Measurements from ENCODE around the gene TSGA10. TPM values are rescaled to one million over a fixed set of nuclear protein-coding genes. Genes with fewer than 3 reads are reported as not detected.
"Not testable (repeated sequence)": the region's sequence is repeated elsewhere in the genome, so short reads cannot be mapped to it uniquely, and the experiment has no call there.

TSGA10 gene
- total and polyA plus RNA-seq, 8 donors = 3.5 to 10.1 (median 6.5) TPM

- H3K27me3 ChIP-seq = no peaks in the 10 kb centered on the region
- H3K27ac ChIP-seq = peak overlapping the region in 2 of 4 donors; percentile 44 to 75
- TF ChIP-seq CTCF (IDR thresholded peaks at IDR 0.05) = peak in 2 of 4 donors; percentile 19 to 30
- 33 to 39% methylated on average over 3 of the region's 3 CpGs for WGBS, 2 donors
- peak; percentile 82 for FAIRE-seq
- intact Hi-C loops (cut with DNase I) = loop anchor here in 1 of 3 donors (5.0 kb wide), 1 partner anchor 419 kb away; no protein-coding TSS in a partner anchor
- DNase-seq = peak in 3 of 6 donors; percentile 12 to 36 (median 26)
- H3K36me3 ChIP-seq = no peaks in the 10 kb centered on the region
- H3K9me3 ChIP-seq = no peaks in the 10 kb centered on the region
- H3K4me1 ChIP-seq = peaks cover 0 to 10% (median 7%) of the 10 kb centered on the region in 3 donors
- ATAC-seq = peak; percentile 93 to 98 (median 96)
- peak overlapping the region in 1 of 4 donors; percentile 1 for H3K4me3 ChIP-seq
Observed at GRCh38 chr2:99066075-99066958, 88.4 kb downstream of the TSGA10 start.

DNA sequence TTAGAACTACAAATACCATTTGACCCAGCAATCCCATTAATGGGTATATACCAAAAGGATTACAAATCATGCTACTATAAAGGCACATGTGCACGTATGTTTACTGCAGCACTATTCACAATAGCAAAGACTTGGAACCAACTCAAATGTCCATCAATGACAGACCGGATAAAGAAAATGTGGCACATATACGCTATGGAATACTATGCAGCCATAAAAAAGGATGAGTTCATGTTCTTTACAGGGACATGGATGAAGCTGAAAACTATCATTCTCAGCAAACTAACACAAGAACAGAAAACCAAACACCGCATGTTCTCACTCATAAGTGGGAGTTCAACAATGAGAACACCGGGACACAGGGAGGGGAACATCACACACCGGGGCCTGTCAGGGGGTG, 105.6 kb downstream of the TSGA10 start:
- H3K27me3 ChIP-seq; H3K4me1 ChIP-seq; DNase-seq; H3K9me3 ChIP-seq; ATAC-seq; H3K27ac ChIP-seq; H3K4me3 ChIP-seq; H3K36me3 ChIP-seq; intact Hi-C loops (cut with DNase I); FAIRE-seq: not testable (repeated sequence)
- 96% methylated on average over 6 of the region's 6 CpGs for WGBS, 2 donors

- FAIRE-seq; H3K4me1 ChIP-seq; intact Hi-C loops (cut with DNase I): not testable (repeated sequence)
Observed at GRCh38 chr2:99040736-99041300, 113.9 kb downstream of the TSGA10 start.

GRCh38 chr2:99035920-99036319, 118.8 kb downstream of the TSGA10 start:
- Histone ChIP-seq H3K27ac (no peak overlapping the region), H3K9me3 (no peaks in the 10 kb centered on the region), H3K36me3 (no peaks in the 10 kb centered on the region), H3K27me3 (no peaks in the 10 kb centered on the region), H3K4me1 (no peaks in the 10 kb centered on the region), H3K4me3 (no peak overlapping the region)
- FAIRE-seq (no peak), ATAC-seq (no peak), DNase-seq (no peak)
- TF ChIP-seq CTCF (IDR thresholded peaks at IDR 0.05) = no peak
- intact Hi-C loops (cut with DNase I) = no loop called here
- 56 to 70% methylated on average over 1 of the region's 1 CpG for WGBS, 2 donors

More at GRCh38 chr2:99040736-99041300, 113.9 kb downstream of the TSGA10 start:
- ATAC-seq, H3K9me3 ChIP-seq, H3K27ac ChIP-seq, H3K36me3 ChIP-seq, DNase-seq, H3K4me3 ChIP-seq, H3K27me3 ChIP-seq: not testable (repeated sequence)
- WGBS, 2 donors = 79 to 84% methylated on average over 2 of the region's 2 CpGs

GRCh38 chr2:99032786-99033185, 122.0 kb downstream of the TSGA10 start:
- intact Hi-C loops (cut with DNase I) = no loop called here
- WGBS, 2 donors = 89 to 90% methylated on average over 6 of the region's 6 CpGs
- FAIRE-seq = no peak

More at GRCh38 chr2:99032786-99033185, 122.0 kb downstream of the TSGA10 start:
- Histone ChIP-seq H3K4me1 (no peaks in the 10 kb centered on the region), H3K9me3 (no peaks in the 10 kb centered on the region), H3K36me3 (no peaks in the 10 kb centered on the region), H3K27me3 (no peaks in the 10 kb centered on the region), H3K4me3 (no peak overlapping the region), H3K27ac (no peak overlapping the region)
- ATAC-seq = no peak
- no peak for DNase-seq
- TF ChIP-seq CTCF (IDR thresholded peaks at IDR 0.05) = no peak
